Transverse colon (tissue), 4 donors: Measurements from ENCODE around the gene PSG5. TPM values are rescaled to one million over a fixed set of nuclear protein-coding genes. Genes with fewer than 3 reads are reported as not detected.
"Not testable (repeated sequence)": the region's sequence is repeated elsewhere in the genome, so short reads cannot be mapped to it uniquely, and the experiment has no call there.

Source experiments
- DNase-seq: peaks from one replicate; pipeline ENCODE4 v3.0.0-alpha.2; 2019
- H3K27ac ChIP-seq, 4 donors: fragments of 200-600 bp; sonication (generic); 2 replicates each; pipeline ENCODE4 v1.5.1; 2016 to 2018; ENCODE audit warnings: inconsistent platforms in 4 of 4
- H3K27me3 ChIP-seq: fragments of 200-600 bp; sonication (generic); 2 replicates; pipeline ENCODE4 v1.5.1; 2017; ENCODE audit warnings: inconsistent platforms
- H3K36me3 ChIP-seq, 4 donors: fragments of 200-600 bp; sonication (generic); 2 replicates each; pipeline ENCODE4 v1.5.1; 2017 to 2019; ENCODE audit warnings: inconsistent platforms in 4 of 4
- H3K4me1 ChIP-seq, 4 donors: fragments of 200-600 bp; sonication (generic); 2 replicates each; pipeline ENCODE4 v1.5.1; 2017 to 2020; ENCODE audit warnings: inconsistent platforms in 4 of 4
- H3K4me3 ChIP-seq, 4 donors: fragments of 200-600 bp; sonication (generic); 1 replicate in 1 of 4; 2 replicates in 3 of 4; pipeline versions ENCODE4 v1.5.1 to v1.6.1; 2017 to 2019; ENCODE audit warnings: inconsistent platforms in 4 of 4
- H3K9me3 ChIP-seq, 2 donors: fragments of 200-600 bp; sonication (generic); 2 replicates each; pipeline ENCODE4 v1.5.1; 2017 to 2019; ENCODE audit warnings: inconsistent platforms in 2 of 2
- EP300 ChIP-seq: sonication (generic); formaldehyde crosslinking; IDR thresholded peaks from one replicate; pipeline ENCODE4 v1.6.1; 2017; ENCODE audit warnings: antibody characterized with exemption, low read depth
- POLR2A ChIP-seq: fragments of 450-650 bp; IDR thresholded peaks from one replicate; pipeline ENCODE4 v1.6.1; 2016; ENCODE audit warnings: antibody characterized with exemption, mild to moderate bottlenecking, moderate library complexity
- POLR2AphosphoS5 ChIP-seq, 3 donors: sonication (generic); formaldehyde crosslinking; IDR thresholded peaks; one replicate each; pipeline ENCODE4 v1.6.1; 2016; ENCODE audit warnings: antibody characterized with exemption in 3 of 3
- WGBS, 2 donors: methylation state at CpG; one replicate each; pipeline ENCODE4 v1.1.5; 2018; ENCODE audit warnings: low coverage in 1 of 2; 5-methylcytosine and 5-hydroxymethylcytosine counted together
- in situ Hi-C, 4 donors: fragments of 200-750 bp; cut with MboI; loops; one replicate each; pipeline versions ENCODE4 v1.15.0 to v1.15.1; 2017; ENCODE audit warnings: low sequenced_read_pairs in 3 of 4, low pct_ligation_motif_present in 1 of 4, low pct_unique_long_range_greater_than_20kb in 1 of 4
- intact Hi-C: fragments of 100-400 bp; cut with DNase I; formaldehyde crosslinking; loops from one replicate; pipeline ENCODE4 v1.15.1; 2023; ENCODE audit warnings: low total_unique reads
- total RNA-seq, 4 donors: library from RNA; depleted of rRNA; stranded (reverse); fragments of >200 nt; gene quantifications; one replicate each; pipeline ENCODE4 v1.1.0, GENCODE V29; 2016
- TF ChIP-seq, protein P1 (sequence below), 5 experiments: fragments of 200-600 bp in 3 of 5; fragments of 450-650 bp in 2 of 5; sonication (generic) in 3 of 5; IDR thresholded peaks; 1 replicate in 2 of 5; 2 replicates in 3 of 5; pipeline ENCODE4 v1.5.1; 2016 to 2017; ENCODE audit warnings: antibody characterized with exemption in 5 of 5, inconsistent platforms in 3 of 5, mild to moderate bottlenecking in 2 of 5, moderate library complexity in 1 of 5

The PSG5 gene
- total RNA-seq, 4 donors from 2014 or later: not detected

DNA sequence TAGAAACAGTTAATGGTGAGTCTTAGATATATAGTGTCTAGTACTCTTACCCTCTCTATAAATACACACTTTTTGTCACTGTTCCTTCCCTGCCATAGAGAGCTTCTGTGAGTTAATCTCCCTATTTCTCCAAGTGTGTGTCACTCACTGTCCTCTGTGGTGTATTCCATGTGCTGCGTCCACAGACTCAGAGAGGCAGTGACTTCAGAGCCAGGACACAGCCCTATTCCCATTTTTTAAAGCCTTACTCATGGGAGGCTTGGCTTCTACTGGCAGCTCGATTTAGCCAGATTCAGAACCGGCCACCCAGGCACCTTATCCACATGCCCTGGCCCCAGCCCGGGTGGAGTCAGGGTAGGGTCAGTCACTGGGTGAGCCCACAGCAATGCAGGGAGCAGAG lies 32.8 kb upstream of the PSG5 start:
- 83% methylated on average over 4 of the region's 4 CpGs; no CpG with 5 or more reads in 1 of the 2 donors for WGBS, 2 donors
- H3K27ac ChIP-seq, H3K4me1 ChIP-seq, H3K36me3 ChIP-seq, H3K27me3 ChIP-seq, intact Hi-C loops, H3K4me3 ChIP-seq, in situ Hi-C loops, DNase-seq, H3K9me3 ChIP-seq: not testable (repeated sequence)

DNA sequence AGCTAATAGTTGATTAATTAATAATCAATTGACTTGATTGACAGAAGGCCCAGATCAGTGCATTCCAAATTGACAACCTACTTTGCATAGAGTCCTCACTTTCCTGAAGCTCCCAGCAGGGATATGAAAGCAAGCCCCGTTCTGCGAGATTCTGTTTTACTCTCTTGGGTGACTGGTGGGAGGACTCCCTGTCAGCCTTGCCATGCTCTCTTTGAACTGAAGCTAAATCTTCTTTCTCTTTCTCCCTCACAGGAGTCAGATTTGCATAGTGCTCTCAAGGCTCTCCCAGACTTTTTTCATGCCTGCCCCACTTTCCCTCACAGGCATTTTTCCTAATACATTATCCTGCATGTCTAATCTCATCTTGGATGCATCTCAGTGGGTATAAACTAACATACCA lies 29.5 kb upstream of the PSG5 start:
- DNase-seq, H3K4me1 ChIP-seq, H3K4me3 ChIP-seq, H3K27ac ChIP-seq, H3K27me3 ChIP-seq, H3K36me3 ChIP-seq, H3K9me3 ChIP-seq, in situ Hi-C loops, intact Hi-C loops: not testable (repeated sequence)
- 36 to 60% methylated on average over 2 of the region's 2 CpGs for WGBS, 2 donors

DNA sequence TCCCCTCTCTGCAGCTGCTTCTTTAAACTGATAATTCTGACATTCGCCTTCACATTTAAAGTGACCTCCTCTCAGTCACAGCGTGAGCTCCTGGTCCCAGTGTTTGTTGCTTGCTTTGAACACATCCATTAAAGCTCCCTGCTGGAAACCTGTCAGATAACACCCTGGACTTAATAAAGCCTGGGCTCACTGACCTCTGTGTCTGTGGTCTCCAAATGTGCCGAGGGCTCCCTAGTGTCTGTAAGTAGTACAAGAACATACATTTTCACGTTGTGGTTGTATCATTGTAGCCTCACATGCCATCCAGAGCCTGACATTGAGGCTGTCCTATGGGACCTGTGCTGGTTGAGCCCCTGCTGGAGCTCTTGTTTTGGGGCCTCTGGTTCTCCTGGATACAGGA lies 21.7 kb upstream of the PSG5 start:
- no peak for TF ChIP-seq EP300
- no peak for TF ChIP-seq POLR2A
- TF ChIP-seq POLR2AphosphoS5 (IDR thresholded peaks at IDR 0.05): no peak
- TF ChIP-seq, protein P1, sequence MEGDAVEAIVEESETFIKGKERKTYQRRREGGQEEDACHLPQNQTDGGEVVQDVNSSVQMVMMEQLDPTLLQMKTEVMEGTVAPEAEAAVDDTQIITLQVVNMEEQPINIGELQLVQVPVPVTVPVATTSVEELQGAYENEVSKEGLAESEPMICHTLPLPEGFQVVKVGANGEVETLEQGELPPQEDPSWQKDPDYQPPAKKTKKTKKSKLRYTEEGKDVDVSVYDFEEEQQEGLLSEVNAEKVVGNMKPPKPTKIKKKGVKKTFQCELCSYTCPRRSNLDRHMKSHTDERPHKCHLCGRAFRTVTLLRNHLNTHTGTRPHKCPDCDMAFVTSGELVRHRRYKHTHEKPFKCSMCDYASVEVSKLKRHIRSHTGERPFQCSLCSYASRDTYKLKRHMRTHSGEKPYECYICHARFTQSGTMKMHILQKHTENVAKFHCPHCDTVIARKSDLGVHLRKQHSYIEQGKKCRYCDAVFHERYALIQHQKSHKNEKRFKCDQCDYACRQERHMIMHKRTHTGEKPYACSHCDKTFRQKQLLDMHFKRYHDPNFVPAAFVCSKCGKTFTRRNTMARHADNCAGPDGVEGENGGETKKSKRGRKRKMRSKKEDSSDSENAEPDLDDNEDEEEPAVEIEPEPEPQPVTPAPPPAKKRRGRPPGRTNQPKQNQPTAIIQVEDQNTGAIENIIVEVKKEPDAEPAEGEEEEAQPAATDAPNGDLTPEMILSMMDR (IDR thresholded peaks at IDR 0.05): no peak
- Histone ChIP-seq H3K36me3 (no peaks in the 10 kb centered on the region), H3K27ac (no peak overlapping the region), H3K4me3 (no peak overlapping the region), H3K9me3 (no peaks in the 10 kb centered on the region), H3K4me1 (no peaks in the 10 kb centered on the region), H3K27me3 (no peaks in the 10 kb centered on the region)
- intact Hi-C loops: no loop called here
- WGBS, 2 donors: 60 to 61% methylated on average over 1 to 4 of the region's 4 CpGs
- no peak for DNase-seq
- in situ Hi-C loops: no loop called here

DNA sequence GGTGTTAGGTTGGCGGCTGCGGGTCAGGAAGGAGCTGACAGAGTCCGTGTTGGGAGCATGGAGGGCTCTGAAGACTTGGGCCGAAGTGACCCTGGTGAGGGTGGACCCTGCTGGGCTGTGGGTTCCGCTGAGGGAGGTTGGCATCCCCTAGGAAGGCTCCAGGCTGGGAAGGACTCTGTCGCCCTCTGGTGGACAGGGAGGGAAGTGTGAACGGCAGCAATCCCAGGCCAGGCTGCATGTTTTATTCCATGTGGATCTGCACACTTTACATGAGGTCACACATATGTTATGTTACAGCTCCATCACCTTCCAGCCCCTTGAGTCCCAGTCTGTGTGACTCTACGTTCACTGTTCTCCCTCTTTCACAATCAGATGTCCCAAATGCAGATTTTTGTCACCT lies 20.8 kb upstream of the PSG5 start:
- WGBS, 2 donors: 55% methylated on average over 8 of the region's 8 CpGs; no CpG with 5 or more reads in 1 of the 2 donors
- in situ Hi-C loops, intact Hi-C loops, H3K36me3 ChIP-seq, H3K9me3 ChIP-seq, H3K27ac ChIP-seq, H3K4me3 ChIP-seq, H3K4me1 ChIP-seq, H3K27me3 ChIP-seq: not testable (repeated sequence)
- TF ChIP-seq, protein P1 (IDR thresholded peaks at IDR 0.05): peak; percentile 36 to 59 (median 51)
- peak; percentile 15 for DNase-seq

DNA sequence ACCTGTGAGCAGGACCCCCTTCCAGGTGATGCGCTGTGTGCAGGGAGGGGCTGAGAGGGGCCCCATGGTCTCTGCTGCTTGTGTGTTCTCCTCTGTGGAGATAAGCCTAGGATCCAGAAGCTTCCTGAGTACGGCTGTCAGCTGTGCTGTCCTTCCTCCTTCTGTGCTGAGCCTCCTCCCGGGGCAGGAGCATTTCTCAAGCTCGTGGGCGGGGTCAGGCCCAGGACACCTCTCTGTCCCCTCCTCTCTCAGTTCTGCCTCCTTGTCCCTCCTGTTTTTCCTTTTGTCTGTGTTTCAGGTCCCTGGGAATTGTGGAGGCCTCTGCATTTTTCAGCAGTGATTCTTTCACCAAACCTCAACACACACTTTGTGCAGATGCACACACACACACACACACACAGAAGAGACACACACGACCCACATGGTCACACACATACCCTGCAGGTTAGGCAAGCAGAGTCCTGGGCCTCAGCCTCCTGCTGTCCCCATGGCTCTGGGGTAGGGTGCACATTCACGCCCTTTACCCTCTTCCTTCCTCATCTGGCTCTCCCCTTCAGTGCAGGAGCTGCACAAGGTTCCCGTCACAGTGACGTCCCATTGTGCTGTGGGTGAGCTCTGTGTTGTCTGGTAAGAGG lies 19.3 kb upstream of the PSG5 start, which contains the start of gene PSG4:
PSG4 (minus strand) TSS at position 168 of the 635 bp plus-strand sequence; CDS start at position 66, 102 bp downstream.
- H3K4me3 ChIP-seq, in situ Hi-C loops, H3K27ac ChIP-seq, intact Hi-C loops, H3K9me3 ChIP-seq, H3K4me1 ChIP-seq, H3K27me3 ChIP-seq, H3K36me3 ChIP-seq, DNase-seq: not testable (repeated sequence)
- 0 to 46% methylated on average over 1 to 9 of the region's 9 CpGs for WGBS, 2 donors

DNA sequence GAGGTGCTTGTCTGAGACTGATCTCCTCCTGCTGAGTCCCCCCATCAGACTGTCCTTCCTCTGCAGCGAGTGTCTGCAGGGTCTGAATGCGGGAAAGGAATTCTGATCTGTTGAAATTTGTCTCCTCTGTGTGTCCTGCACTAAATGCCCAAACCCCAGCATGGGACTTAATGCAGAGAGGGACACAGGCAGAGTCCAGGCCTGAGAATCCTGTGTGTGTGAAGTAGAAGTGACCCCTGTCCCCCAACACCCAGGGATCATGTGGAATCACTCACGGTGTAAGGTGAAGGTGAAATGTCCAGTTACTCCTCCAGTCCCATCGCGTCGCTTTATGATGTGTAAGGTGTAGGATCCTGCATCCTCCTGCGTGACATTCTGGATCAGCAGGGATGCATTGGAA lies 17.3 kb upstream of the PSG5 start:
- in situ Hi-C loops, H3K9me3 ChIP-seq, DNase-seq, H3K4me1 ChIP-seq, intact Hi-C loops, H3K27me3 ChIP-seq, H3K36me3 ChIP-seq, H3K4me3 ChIP-seq, H3K27ac ChIP-seq: not testable (repeated sequence)
- WGBS, 2 donors: 80 to 91% methylated on average over 1 to 7 of the region's 7 CpGs

DNA sequence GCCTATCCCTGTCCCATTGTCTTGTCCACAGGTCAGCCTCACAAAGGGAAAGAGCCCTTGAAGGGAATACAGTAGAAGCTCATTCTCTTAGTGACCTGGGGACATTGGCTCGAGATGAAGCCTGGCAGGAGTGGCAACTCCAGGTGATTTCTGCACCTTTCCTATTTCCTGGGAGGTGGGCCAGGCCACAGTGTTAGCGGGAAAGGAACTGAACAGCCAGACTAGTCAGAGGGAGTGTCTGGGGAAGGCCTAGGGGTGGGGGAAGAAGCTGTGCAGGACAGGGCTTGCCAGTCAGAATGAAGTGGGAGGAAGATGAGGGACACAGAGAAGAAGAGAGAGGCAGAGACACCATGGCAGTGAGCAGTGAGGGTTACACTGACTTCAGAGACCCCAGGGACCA lies 15.6 kb upstream of the PSG5 start:
- H3K9me3 ChIP-seq, H3K36me3 ChIP-seq, in situ Hi-C loops, H3K4me1 ChIP-seq, intact Hi-C loops, H3K27ac ChIP-seq, DNase-seq, H3K27me3 ChIP-seq, H3K4me3 ChIP-seq: not testable (repeated sequence)
- WGBS, 2 donors: 64% methylated on average over 2 of the region's 2 CpGs; no CpG with 5 or more reads in 1 of the 2 donors

DNA sequence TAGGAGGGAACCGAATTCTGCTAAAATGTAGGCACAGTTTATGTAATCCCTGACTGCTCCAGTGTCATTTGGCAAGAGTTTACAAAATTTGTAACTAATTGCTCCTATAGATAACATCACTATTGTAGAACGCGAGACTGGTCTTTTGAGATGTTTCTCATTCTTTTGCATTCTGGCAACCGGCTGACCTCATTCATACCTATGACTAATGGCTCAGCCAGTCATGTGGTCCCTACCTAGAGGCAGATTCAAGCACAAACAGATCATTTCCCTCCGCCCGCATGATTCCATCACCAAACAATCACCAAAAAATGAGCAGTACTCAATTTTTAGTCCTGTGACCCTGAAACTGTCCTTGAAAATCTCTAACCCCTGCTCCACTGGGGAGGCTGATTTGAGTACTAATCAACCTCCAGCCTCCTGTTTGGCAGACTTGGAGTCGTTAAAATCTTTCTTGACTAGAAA lies 15.0 kb upstream of the PSG5 start:
- H3K4me1 ChIP-seq, H3K9me3 ChIP-seq, DNase-seq, in situ Hi-C loops, H3K4me3 ChIP-seq, H3K27me3 ChIP-seq, H3K36me3 ChIP-seq, intact Hi-C loops, H3K27ac ChIP-seq: not testable (repeated sequence)
- WGBS, 2 donors: 51 to 72% methylated on average over 5 to 7 of the region's 7 CpGs
